ENCODE results near the gene MSANTD2.

Gene MSANTD2

DNA sequence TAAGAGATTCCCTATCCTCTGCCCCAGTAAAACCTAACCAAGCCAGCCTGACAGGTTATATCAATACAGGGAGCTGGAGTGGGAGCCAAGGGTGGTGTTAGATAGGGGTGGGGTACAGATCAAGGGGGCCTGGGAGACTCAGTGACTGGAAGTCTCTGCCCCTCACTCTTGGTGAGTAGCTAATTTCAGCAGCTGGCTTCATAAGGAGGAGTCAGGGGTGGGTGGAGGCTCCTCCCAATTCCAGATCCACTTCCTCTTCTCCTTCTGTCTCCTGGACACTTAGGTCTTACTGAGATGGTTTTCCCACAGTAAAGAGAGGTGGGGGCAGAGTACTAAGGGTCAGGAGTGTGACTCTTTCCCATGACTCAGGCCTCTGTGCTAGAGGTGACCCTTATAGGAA is 47.0 kb downstream of the MSANTD2 start:
- DNase-seq (ENCODE audit: low read depth), result no peak

DNA sequence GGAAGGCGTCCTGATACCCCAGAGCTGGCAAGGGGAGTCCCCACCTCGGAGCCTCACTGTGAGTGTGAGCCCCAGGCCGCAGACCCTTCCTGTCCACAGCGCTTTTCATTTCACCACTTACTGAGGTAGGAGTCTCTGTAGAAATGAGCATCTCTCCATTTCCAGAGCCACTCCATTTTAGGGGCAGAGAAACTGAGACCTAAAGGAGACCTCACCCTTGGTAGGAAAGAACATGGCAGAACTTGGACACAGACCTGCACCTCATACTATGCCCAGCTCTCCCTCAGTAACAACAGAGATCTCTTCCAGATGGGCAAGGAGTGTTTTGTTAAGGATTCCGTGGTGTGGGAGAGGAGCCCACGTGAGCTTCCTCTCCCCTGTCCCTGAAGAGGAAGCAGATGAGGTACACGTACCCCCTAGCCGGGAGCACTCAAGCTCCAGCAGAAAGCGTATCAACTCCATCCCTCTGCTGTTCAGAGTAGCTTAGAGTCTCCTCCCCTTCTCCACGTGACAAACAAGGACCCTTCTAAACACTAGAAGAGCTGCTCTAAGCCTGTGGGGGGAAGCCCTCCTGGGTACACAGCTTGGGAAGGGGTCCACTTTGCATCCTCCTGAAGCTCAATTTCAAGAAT is 47.6 kb downstream of the MSANTD2 start:
- DNase-seq (ENCODE audit: low read depth), result no peak

DNA sequence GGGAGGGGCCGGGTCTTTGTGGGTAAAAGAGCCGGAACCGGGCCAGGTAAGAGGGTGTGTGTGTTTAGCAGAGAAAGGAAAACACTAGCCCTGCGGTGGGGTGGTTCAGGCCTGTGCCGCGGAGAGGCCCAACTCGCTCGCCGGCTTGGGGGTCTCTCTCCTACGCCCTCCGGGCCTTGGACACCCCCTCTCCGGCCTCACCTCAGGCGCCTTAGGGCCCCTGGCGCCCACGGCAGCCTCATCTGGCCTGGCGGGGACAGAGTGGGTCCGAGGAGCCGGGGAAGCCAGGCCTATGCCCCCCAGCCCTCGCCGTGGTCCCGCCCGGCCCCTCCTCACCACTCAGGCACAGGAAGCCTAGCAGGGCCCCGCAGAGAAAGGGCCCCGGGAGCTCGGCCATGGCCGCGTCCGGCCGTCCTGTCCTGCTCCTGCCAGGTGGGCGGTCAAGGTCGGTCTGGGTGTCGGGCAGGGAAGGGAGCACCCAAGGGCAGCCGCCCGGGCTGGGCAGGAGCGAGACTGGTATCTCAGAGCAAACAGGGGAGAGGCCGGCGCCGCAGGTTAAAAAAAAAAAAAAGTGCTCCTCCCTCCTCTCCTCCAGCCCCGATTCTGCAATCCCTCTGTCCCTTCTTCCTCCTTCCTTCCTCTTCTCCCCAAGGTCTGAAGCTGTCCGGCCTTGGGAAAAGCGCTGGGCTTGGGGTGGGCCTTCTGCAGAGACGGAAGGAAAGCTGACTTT is 48.3 kb downstream of the MSANTD2 start, which contains the start of gene VSIG2:
Gene VSIG2, minus strand, starts transcription at position 515 of the 730 bp plus-strand sequence. Its CDS starts 118 bp downstream, at position 397.
- no peak for DNase-seq (ENCODE audit: low read depth)

DNA sequence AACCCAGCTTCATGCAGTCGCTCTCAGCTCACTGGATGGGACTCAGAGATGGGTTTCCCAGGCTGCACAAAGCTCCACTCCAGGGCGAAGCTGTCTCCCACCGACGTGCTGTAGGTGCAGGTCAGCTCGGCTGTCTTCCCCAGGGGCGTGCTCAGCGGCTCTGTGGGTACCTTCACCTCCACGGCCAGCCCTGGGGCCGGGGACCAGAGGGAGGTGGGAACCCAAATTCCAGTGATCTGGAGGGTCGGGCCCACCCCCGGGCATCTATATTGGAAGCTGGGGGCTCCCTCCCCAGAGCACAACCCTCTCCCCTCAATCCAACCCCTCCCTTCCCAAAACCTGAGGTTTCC is 48.8 kb downstream of the MSANTD2 start:
- DNase-seq (ENCODE audit: low read depth), result no peak

DNA sequence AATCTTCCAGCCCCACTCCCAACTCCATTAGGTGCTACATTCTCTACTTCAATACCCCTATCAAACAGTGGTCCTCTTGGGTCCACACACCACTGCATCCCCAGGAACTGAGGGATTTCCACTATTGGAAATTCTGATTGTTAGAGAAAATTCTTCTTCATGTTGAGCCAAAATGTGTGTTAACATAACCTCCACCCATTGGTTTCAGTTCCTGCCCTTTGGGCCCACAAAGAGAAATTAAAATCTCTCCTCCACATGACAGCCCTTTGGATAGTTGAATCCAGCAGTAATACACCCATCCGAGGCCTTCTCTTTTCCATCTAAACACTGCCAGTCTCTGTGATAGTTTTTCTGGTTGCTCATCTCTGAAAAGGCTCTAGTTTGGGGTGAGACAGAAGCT is 50.3 kb downstream of the MSANTD2 start:
- DNase-seq (ENCODE audit: low read depth), result no peak

DNA sequence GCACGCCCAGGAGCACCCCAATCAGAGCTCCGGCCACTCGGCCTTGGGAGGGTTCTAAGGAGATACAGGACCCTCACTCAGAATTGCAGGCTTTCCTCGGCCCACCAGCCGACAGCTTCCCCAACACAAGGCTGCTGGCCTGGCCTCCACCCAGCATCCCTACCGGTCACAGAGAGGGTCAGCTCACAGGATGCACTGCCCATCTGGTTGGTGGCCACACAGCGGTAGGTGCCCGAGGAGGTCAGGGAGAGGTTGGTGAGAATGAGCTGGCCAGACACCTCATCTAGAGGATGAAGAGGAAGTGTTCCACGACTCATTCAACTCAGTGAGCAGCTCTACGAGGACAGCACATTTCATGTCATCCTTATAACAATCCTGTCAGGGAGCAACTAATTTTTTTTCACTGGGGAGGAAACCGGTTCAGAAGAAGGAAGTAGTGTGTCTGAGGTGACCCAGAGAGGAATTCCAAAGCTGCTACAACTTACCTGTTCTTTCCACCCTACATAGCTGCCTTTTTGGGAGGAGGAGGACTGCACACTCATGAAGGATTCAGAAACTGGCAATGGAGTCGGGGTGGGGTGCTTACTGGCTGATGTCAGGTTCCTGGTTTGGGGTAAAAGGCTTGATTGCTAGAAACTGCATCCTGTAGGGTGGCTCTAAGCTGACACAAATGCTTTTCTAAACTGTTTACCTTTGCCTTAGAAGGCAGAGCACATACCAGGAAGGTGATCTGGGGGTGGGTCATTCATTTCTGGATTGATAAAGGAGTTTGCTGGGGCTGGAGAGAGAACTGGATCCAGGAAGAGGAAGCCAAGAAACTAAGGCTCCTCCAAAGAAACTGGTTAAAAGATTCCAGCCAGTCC is 51.5 kb downstream of the MSANTD2 start:
- no peak for DNase-seq (ENCODE audit: low read depth)

DNA sequence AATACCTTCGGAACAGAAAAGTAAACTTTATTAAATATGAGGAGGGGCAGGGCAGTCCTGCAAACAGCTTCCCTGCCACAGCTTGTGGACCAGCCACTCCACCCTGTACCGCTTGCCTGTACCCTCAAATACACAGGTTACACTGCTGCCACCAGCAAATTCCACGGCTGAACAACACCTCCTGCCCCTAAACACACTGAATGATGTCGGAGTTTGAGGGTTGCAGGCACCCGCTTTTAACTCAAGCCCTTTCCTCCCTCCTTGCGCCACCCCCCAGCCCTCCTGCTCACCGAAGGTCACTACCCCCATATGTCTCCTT is 52.1 kb downstream of the MSANTD2 start:
- DNase-seq (ENCODE audit: low read depth), result no peak

DNA sequence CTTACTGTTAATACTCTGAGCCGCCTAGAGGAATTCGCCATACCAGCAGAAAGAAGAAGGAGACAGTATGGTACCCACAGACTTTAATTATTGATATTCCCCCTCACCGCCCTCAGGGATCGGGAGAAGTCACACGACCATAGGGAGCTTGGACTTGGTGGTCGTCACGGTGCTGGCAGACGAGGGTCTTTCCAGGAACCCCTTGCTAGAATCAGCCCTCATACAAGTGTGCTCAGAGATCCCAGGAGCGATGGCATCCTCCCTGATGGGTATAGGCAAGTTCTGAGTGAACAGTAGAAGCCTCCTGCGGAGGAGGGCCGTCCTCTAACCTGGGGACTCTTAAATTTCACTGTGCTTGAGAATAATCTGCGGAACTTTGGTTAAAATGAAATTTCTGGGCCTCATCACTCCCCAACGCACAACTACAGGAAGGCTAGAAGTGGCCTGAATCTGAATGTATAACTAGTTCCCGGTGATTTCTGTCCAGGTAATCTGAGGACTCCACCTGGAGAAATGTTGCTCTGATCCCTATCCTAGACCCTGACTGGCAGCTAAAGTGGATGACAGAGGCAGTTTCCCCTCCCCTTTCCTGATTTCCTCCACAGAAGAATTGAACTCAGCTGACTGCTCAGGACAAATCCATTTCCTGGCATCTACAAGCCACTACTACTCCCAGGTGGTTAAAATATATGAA is 52.7 kb downstream of the MSANTD2 start:
- no peak for DNase-seq (ENCODE audit: low read depth)

DNA sequence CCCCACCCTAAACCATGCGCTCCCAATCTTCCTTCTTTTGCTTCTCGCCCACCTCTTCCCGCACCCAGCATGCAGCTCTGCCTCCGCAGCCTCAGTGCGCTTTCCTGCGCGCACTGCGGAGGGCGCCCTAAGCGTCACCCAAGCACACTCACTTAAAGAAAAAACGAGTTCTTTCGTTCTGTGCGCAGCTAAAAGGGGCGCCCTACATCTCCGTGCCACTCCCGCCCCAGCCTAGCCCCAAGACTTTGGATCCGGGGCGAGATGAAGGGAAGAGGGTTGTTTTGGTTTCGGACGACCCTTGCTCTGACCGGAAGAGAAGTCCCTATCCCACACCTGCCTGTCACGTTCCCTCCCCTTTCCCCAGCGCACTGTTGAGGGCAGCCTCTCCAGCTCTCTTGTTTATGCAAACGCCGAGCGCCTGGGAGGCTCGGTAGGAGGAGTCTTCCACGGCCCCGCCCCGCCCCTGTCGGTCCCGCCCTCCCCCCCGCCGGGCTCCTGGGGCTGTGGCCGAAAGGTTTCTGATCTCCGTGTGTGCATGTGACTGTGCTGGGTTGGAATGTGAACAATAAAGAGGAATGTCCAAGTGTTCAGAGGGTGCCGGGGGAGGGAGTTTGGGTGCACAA is 53.5 kb downstream of the MSANTD2 start:
- peak; percentile 58 for DNase-seq (ENCODE audit: low read depth)

DNA sequence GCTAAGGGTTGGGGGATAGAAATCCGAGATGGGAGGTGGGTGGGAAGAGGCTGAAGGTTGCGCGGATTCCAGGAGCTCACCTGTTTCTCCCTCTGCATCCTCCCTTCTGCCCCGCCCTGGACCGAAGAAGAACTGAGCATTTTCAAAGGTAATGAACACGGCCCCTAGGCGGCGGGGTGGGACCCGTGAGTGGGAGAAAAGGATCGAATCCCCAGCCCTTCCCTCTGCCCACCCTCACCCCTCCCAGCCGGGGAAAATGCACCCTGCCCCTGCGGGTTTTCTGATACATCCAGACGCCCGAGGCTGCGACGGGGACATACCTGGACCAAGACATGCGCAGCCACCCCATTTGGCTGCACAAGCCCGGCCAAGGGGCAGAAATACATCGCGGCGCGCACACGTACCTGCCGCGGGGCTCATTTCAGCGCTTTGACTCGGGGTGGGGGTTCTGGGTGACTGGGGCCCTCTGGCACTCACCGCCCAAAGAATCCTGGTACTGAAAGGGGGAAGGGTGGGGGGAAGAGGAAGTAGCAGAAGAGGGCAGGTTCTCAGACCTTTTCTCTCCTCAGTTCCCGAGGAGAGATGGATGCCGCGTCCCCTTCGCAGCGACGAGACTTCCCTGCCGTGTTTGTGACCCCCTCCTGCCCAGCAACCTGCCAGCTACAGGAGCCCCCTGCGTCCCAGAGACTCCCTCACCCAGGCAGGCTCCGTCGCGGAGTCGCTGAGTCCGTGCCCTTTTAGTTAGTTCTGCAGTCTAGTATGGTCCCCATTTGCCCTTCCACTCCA is 54.2 kb downstream of the MSANTD2 start:
- DNase-seq (ENCODE audit: low read depth), result no peak

DNA sequence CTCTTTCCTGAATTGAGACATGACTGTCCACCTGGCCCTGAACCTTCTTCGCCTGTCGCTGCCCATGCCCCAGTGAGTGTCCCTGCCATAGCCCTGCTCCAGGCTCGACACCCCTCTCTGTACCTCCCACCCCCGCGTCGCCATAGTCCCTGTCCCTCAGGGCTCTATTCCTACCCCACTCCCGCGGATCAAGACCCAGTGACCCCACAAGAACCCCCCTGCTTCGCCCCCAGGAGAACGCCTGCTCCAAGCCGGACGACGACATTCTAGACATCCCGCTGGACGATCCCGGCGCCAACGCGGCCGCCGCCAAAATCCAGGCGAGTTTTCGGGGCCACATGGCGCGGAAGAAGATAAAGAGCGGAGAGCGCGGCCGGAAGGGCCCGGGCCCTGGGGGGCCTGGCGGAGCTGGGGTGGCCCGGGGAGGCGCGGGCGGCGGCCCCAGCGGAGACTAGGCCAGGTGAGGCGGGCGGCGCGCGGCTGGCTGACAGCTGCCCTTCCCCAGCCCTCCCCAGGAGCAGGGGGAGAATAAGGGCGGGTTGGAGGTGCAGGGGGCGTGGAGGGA is 54.9 kb downstream of the MSANTD2 start:
- DNase-seq (ENCODE audit: low read depth), result no peak

DNA sequence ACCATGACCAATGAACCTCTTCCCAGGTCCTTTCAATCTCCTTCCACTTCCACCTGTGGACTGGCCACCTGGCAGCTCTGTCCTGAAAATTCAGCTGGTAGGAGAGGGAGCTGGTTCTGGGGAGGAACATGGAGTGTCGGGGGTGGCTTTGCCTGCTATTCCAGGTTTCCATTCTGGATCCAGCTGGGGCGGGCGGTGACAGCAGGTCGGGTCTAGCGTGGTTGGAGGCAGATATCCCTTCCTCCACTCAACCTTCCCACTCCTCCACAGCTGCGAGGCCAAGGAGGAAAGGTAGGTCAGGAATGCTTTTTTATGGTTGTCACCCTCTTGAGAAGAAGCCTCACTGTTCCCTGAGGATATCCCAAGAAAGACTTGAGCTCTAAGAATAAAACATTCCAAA is 57.2 kb downstream of the MSANTD2 start:
- DNase-seq (ENCODE audit: low read depth), result no peak

DNA sequence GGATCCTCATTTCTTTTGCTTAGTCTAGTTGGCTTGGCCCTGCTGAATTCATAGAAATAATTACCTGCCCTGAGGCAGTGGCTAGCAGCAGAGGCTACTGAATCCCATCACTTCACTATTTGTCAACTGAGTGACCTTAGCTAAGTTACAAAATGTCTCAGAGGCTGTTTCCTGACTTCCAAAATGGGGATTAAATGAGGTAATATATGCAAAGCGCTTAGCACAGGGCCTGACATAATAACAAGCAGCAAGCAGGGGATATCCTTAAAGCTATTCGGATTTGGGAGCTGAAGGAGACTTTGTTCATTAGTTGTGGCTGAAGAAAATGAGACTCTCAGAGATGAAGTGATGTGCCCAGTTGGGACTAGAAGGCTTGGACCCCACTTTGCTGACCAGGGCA is 57.7 kb downstream of the MSANTD2 start:
- no peak for DNase-seq (ENCODE audit: low read depth)

DNA sequence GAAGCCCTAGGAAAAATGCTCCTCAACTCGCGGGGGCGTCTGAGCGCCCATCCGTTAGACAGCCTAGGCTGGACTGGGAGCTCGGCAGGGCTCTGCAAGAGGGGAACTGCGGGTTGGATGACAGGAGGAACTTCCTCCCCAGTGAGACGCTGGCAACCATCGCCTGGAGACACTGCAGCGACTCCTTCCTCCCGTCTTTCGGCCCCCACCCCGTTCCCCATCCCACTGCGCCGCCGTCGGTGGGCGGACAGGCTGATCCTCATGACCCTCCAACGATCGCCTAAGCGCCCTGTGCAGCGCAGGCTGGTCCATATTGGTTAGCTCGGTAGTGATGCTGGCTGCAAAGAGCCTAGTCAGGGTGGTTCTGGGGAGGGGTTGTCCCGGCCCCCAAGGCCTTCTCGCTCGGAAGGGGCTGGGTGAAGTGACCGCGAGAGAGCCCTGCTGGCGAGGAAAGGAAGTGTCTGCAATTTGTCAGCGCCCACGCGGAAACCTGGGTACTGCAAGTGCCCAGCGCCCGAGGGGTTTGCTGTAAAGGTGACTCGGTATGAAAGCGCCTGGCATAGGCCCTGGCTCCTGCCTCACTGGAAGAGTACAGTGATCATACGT is 59.8 kb downstream of the MSANTD2 start:
- no peak for DNase-seq (ENCODE audit: low read depth)

DNA sequence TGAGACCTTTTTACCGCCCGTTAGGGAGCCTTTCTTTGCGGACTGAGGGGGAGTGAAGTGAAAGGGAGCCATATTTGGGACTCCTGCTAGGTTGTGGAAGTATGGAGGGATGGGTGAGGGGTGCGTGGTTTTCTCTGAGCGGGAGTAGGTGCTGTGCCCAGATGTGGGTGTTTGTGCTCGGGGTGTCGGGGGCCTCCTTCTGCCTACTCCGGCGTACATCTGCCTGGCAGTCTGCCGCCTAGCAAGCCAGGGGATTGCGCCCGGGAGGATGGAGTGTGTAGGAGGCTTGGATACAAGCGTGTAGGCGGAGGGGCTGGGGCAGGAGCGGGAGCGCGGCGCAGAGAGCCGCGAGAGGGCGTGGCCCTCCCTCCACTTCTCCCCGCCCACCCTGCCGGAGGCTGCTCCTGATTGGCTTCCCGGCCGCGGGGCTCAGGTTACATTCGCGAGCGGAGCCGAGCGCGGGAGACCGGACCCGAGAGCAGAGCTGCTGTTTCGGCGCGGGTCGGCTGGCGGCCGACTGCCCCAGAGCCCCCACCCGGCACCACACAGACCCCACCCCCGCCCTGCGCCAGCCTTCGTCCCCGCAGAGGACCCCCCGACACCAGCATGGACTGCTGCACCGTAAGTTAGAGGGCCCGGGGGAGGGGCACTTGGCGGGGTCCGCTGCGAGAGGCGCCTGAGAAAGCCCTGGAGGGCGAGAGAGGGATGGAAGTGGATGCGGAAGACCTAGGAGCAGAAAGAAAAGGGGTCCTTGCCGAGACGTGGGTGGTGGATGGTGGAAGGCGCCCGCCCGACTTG is 60.5 kb downstream of the MSANTD2 start, which contains the start of gene NRGN:
Gene NRGN, plus strand, starts transcription at position 464 of the 798 bp plus-strand sequence. Its CDS starts 143 bp downstream, at position 607.
- peak; percentile 71 for DNase-seq (ENCODE audit: low read depth)

DNA sequence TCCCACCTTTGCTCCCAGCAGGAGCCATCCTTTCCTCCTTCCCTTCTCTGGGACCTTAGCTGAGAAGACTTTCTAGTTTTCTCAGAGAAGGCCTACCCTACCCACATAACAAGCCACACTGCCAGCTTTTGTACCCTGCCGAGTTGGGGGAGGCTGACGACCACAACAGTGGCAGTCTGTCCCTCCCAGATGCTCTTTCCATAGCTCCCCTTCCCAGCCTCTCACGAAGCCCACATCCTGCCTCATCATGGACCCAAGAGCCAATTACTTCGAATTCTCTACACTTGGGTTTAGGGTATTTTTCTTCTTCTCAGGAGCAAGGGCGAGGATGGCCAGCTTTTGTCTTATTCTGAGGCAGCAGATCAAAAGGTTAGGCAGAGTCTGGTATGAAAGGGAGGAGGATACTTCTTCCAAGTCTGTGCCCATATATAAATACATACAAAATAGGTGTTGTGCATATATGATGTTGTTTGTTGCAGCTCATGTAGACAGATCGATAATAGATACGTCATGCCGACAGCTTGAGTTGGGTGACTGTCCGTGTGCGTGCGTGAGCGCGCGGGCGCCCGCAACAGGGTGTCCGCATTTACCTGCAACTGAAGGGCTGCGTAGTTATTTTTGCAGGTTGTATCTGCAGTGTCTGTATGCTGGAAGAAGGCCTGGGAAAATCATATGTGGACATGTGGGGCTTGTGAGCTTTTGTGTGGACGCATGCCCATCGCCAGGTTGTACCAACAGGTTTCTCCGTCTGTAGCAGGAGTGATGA is 61.3 kb downstream of the MSANTD2 start:
- DNase-seq (ENCODE audit: low read depth), result no peak

DNA sequence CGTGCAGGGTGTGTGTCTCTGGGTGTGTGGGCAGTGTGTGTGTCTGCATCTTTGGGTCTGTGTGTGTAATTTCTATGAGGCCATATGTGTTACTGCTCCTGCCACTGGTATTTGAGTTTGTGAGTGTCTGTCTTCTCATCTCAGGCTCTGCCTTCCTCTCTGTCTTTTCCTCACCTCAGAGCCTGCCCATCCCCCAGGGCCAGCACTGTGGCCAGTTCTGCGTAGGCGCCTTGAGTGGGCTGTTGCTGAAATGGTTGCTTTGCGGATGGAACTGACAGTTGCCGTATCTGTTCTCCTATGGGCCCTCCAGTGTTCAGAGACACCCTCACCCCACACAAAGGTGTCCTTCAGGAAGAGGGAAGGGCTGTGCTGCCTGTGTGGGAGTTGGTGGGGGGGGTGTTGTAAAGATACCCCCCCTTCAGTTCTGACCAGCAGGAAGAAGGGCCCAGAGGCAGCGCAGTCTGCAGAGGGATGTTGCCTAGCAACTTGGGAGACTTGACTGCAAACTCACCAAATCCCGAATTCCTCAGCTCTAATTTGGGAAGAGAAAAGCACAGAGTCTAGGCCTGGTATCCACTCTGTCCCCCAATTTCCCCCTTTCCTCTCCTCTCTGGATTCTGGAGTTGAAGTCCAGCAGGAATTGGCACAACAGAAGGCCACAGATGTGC is 62.4 kb downstream of the MSANTD2 start:
- no peak for DNase-seq (ENCODE audit: low read depth)

DNA sequence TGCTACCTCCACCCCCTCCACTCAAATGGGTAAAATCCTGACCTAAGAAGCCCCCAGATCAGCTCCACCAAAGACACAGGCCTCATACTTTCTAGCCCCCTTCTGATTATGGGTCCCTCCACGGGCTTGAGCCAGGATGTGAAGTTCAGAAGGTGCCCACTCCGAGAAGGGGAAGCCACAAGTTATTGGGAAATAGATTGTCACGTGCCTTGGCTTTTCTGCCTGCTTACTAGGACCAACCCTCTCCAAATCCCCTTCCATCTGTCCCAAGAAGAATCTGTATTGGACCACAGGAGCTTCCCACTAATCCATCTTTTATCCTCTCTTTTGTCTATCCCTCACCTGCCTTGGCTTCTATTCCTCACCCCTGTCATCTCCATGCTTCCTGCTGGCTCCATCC is 63.5 kb downstream of the MSANTD2 start:
- no peak for DNase-seq (ENCODE audit: low read depth)
